ENCODE data around the gene CEP350. TPM values are rescaled to one million over a fixed set of nuclear protein-coding genes. Genes with fewer than 3 reads are reported as not detected.

CEP350 gene
- total RNA-seq, 1 experiment from 2014 or later: 42.2 TPM

DNA sequence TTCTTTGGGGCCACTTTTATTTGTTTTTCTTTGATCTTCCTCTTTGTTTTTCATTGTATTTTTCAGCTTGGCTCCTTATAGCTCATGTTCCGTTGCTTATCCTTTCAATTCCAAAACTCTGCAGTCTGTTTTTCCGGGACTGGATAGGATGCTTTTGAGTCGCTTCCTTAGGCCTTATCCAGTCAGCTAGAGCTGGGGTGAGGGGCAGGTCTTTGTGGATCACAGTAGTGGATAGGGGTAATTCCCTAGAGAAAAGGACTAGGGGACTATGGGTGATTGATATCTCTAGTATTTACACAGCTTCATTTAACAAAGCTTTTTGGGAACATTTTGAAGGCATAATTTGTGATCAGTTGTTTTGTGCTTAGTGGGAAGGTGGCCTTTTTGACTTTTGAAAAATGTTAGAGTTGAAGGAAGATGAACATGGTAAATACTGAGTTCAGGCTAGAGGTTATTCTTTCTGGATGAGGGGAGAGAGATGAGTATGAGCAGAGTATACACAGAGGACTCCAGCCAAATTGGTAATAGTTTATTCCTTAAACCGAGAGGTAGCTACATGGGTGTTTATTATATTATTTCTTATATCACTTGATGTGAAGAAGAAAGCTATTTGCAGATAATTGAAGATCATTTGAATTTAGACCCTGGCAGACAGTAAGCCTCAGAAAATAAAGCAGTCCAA is 22.5 kb downstream of the CEP350 start:
- ChIA-PET POLR2A (ENCODE audit: low non-redundant PET) (no interaction called here), CTCF (no interaction called here)
- Histone ChIP-seq H3K27ac (ENCODE audit: low read depth, low read length, poor library complexity, severe bottlenecking) (no peak overlapping the region), H3K9me3 (ENCODE audit: low read depth, low read length, poor library complexity, severe bottlenecking) (peaks cover 13% of the 10 kb centered on the region), H3K36me3 (ENCODE audit: insufficient read depth, low read length, poor library complexity, severe bottlenecking) (no peaks in the 10 kb centered on the region), H3K4me3 (ENCODE audit: low read depth, low read length, poor library complexity, severe bottlenecking) (no peak overlapping the region), H3K4me1 (ENCODE audit: insufficient read depth, low read length, poor library complexity, severe bottlenecking) (no peaks in the 10 kb centered on the region), H3K27me3 (replicated peaks; ENCODE audit: insufficient read depth, low read depth, low read length, poor library complexity) (no peaks in the 10 kb centered on the region)
- no peak for DNase-seq (ENCODE audit: low spot score)
- TF ChIP-seq, protein P1, sequence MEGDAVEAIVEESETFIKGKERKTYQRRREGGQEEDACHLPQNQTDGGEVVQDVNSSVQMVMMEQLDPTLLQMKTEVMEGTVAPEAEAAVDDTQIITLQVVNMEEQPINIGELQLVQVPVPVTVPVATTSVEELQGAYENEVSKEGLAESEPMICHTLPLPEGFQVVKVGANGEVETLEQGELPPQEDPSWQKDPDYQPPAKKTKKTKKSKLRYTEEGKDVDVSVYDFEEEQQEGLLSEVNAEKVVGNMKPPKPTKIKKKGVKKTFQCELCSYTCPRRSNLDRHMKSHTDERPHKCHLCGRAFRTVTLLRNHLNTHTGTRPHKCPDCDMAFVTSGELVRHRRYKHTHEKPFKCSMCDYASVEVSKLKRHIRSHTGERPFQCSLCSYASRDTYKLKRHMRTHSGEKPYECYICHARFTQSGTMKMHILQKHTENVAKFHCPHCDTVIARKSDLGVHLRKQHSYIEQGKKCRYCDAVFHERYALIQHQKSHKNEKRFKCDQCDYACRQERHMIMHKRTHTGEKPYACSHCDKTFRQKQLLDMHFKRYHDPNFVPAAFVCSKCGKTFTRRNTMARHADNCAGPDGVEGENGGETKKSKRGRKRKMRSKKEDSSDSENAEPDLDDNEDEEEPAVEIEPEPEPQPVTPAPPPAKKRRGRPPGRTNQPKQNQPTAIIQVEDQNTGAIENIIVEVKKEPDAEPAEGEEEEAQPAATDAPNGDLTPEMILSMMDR (conservative IDR thresholded peaks at IDR 0.05; ENCODE audit: low read depth, low read length): no peak
- TF ChIP-seq EZH2 (IDR thresholded peaks at IDR 0.05; ENCODE audit: borderline replicate concordance, low read depth, low read length, poor library complexity, severe bottlenecking): no peak
- no TSS peak for BruUV-seq (replicated peaks)
- intact Hi-C loops (cut with micrococcal nuclease; ENCODE audit: unreplicated experiment): no loop called here

DNA sequence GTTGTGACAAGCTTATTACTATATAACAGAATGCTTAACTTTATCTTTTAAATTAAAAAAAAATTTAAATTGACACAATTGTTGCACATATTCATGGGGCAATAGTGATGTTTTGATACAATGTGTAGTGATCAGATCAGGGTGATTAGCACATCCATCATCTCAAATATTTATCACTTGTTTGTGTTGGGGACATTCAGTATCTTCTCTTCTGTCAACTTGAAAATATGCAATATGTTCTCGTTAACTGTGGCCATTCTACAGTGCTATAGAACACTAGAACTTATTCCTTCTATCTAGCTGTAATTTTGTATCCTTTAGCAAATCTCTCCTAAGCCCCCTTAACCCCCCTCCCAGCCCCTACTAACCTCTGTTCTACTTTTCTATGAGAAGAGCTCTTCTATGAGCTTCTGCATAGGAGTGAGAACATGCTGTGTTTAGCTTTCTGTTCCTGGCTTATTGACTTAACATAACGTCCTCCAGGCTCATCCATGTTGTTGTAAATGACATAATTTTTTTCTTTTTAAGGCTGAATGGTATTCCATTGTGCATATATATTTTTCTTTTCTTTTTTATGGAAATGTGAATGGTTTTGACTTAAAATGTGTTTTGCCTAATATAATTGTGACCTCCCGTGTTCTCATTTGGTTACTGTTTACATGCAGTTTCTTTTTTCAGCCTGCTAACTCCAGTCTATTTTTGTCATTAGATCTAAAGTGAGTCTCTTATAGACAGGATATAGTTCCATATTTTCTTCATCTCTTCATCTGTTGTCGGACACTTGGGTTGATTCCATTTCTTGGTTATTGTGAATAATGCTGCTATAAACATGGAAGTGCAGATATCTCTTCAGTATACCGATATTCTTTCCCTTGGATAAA is 23.8 kb downstream of the CEP350 start:
- DNase-seq (ENCODE audit: low spot score): no peak
- peaks cover 13% of the 10 kb centered on the region for H3K9me3 ChIP-seq (ENCODE audit: low read depth, low read length, poor library complexity, severe bottlenecking)
- no peak overlapping the region for H3K4me3 ChIP-seq (ENCODE audit: low read depth, low read length, poor library complexity, severe bottlenecking)
- no peak overlapping the region for H3K27ac ChIP-seq (ENCODE audit: low read depth, low read length, poor library complexity, severe bottlenecking)
- no peaks in the 10 kb centered on the region for H3K36me3 ChIP-seq (ENCODE audit: insufficient read depth, low read length, poor library complexity, severe bottlenecking)
- BruUV-seq (replicated peaks): no TSS peak
- no peaks in the 10 kb centered on the region for H3K27me3 ChIP-seq (replicated peaks; ENCODE audit: insufficient read depth, low read depth, low read length, poor library complexity)
- H3K4me1 ChIP-seq (ENCODE audit: insufficient read depth, low read length, poor library complexity, severe bottlenecking): no peaks in the 10 kb centered on the region
- CTCF ChIA-PET: no interaction called here
- intact Hi-C loops (cut with micrococcal nuclease; ENCODE audit: unreplicated experiment): no loop called here
- TF ChIP-seq, protein P1 (conservative IDR thresholded peaks at IDR 0.05; ENCODE audit: low read depth, low read length): no peak
- no peak for TF ChIP-seq EZH2 (IDR thresholded peaks at IDR 0.05; ENCODE audit: borderline replicate concordance, low read depth, low read length, poor library complexity, severe bottlenecking)
- POLR2A ChIA-PET (ENCODE audit: low non-redundant PET): interaction anchor here (0.6 kb wide), 1 partner anchor 379 kb away, joined by 3 read pairs; no protein-coding TSS in a partner anchor

DNA sequence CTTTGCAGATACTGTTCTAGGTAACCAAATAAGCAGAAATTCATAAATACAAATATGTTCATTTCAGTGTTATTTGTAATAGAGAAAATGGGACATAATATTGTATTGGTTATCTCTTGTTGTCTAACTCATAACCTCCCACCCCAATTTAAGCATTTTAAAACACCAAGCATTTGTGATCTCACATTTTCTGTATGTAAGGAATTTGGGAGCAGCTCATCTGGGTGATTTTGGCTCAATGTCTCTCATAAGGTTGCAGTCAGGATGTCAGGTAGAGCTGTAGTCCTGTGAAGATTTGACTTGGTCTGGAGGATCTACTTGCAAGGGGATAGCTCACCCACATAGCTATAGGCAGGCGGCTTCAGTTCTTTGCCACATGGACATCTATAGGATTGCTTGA is 29.5 kb downstream of the CEP350 start:
- DNase-seq (ENCODE audit: low spot score): no peak
- no TSS peak for BruUV-seq (replicated peaks)
- Histone ChIP-seq H3K27ac (ENCODE audit: low read depth, low read length, poor library complexity, severe bottlenecking) (no peak overlapping the region), H3K4me3 (ENCODE audit: low read depth, low read length, poor library complexity, severe bottlenecking) (no peak overlapping the region), H3K27me3 (replicated peaks; ENCODE audit: insufficient read depth, low read depth, low read length, poor library complexity) (no peaks in the 10 kb centered on the region), H3K36me3 (ENCODE audit: insufficient read depth, low read length, poor library complexity, severe bottlenecking) (no peaks in the 10 kb centered on the region), H3K4me1 (ENCODE audit: insufficient read depth, low read length, poor library complexity, severe bottlenecking) (no peaks in the 10 kb centered on the region), H3K9me3 (ENCODE audit: low read depth, low read length, poor library complexity, severe bottlenecking) (peaks cover 10% of the 10 kb centered on the region)
- ChIA-PET CTCF (no interaction called here), POLR2A (ENCODE audit: low non-redundant PET) (no interaction called here)
- intact Hi-C loops (cut with micrococcal nuclease; ENCODE audit: unreplicated experiment): no loop called here
- TF ChIP-seq, protein P1 (conservative IDR thresholded peaks at IDR 0.05; ENCODE audit: low read depth, low read length): no peak
- no peak for TF ChIP-seq EZH2 (IDR thresholded peaks at IDR 0.05; ENCODE audit: borderline replicate concordance, low read depth, low read length, poor library complexity, severe bottlenecking)
